ENCODE measurements around the gene ULK1.
A peak's percentile ranks its signal among the peaks of the same experiment; 100 is the strongest.

Gene ULK1

GRCh38 chr12:131894313-131894860 is at the start of gene ULK1:
TSS of gene ULK1 (plus strand) at chr12:131894622. CDS start at chr12:131895002, 380 bp downstream.
- DNase-seq = peak; percentile 71 to 93

DNA sequence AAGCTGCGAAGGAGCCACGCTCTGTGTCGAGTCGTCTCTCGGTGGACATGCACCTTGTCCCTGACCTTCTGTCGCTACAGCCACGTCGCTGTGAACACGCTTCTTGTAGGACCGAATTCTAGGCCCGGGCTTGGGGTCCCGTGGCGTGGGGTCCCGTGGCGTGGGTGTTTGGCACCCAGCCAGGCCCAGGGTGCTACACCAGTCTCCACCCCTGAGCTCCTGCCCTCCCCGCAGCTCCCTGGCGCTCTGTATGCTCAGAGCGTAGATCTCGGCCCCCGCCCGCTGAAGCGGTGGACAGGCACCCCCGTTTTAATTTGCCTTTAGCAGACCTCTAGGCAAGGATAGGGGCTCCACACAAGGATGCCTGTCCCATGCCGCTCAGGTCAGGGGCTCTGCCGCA is 49.8 kb upstream of the ULK1 start:
- DNase-seq = no peak

GRCh38 chr12:131845121-131845520 is 49.3 kb upstream of the ULK1 start:
- no peak for DNase-seq

DNA sequence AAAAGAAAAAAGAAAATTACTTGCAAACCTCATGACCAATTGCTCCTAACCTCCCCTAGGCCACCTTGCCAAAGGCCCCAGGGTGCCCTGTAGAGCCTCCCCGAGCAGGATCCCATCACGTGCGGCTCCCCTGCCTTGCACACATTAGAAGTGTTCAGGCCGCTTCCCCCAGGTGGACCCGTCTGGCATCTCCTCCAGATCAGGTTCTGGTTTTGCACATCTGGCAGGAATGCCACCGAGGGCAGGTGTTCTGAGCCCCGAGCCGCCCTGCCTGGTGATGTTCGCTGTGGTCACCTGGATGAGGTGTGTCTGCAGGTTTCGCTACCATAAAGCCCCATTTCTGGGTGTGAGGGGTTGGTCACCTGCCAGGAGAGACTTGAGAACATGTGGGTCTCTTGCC is 47.0 kb upstream of the ULK1 start:
- no peak for DNase-seq

DNA sequence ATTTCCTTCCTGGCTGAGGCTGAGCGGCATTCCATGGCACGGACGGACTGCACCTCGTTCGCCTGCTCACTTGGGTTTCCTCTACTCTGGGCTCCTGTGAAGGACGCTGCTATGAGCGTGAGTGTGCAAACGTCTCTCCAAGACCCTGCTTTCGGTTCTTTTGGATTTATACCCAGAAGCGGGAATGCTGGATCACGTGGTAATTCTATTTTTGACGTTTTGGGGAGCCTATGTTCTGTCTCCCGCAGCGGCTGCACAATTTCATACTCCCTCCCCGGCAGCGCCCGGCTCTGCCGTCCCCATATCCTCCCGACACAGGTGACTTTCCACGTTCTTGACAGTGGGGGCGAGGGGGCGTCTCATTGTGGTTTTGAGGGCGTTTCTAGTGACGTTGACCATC is 45.7 kb upstream of the ULK1 start:
- DNase-seq = no peak

GRCh38 chr12:131849700-131850553 is 44.5 kb upstream of the ULK1 start:
- no peak for DNase-seq

DNA sequence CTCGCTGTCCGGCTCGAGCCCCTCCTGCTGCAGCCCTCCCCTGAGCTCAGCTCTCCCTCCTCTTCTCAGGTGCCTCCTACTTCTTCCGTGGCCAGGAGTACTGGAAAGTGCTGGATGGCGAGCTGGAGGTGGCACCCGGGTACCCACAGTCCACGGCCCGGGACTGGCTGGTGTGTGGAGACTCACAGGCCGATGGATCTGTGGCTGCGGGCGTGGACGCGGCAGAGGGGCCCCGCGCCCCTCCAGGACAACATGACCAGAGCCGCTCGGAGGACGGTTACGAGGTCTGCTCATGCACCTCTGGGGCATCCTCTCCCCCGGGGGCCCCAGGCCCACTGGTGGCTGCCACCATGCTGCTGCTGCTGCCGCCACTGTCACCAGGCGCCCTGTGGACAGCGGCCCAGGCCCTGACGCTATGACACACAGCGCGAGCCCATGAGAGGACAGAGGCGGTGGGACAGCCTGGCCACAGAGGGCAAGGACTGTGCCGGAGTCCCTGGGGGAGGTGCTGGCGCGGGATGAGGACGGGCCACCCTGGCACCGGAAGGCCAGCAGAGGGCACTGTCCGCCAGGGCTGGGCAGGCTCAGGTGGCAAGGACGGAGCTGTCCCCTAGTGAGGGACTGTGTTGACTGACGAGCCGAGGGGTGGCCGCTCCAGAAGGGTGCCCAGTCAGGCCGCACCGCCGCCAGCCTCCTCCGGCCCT is 43.4 kb upstream of the ULK1 start:
- peak in 1 of 2 donors; percentile 11 for DNase-seq

DNA sequence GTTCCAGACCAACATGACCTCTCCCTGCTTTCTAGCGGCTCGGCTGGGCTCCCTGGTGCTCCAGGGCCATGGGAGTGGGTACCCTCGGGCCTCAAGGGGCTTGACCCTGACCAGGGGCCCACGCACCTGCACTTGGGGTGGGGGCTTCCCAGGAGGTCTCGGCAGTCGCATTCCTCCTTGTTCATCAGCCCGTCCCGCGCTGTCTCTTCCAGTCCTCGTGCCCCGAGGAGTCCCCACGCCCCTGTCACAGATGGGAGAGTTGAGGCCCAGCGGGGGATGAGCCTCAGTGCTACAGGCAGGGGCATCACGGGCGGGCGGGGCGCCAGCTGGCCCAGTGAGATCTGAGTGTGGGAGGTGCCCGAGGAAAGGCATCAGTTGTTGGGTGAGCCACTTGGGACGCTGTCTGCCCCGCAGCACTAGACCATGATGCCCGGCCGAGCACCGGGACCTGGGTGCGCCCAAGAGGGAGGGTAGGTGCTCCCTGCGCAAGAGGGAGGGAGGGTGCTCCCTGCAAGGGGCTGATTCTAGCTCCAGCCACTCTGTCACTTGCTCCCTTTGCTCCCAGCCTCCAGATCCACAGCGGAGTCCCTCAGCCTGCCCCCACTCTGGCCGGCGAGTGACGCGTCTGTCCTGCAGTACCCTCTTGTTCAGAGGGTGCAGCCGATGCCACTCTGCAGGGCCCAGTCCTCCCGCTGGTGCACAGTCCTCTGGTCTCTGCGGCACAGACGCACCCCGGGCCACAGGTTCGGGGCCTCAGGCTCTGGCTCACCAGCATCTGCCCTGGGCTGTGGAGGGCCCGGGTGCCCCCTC is 42.5 kb upstream of the ULK1 start:
- no peak for DNase-seq

DNA sequence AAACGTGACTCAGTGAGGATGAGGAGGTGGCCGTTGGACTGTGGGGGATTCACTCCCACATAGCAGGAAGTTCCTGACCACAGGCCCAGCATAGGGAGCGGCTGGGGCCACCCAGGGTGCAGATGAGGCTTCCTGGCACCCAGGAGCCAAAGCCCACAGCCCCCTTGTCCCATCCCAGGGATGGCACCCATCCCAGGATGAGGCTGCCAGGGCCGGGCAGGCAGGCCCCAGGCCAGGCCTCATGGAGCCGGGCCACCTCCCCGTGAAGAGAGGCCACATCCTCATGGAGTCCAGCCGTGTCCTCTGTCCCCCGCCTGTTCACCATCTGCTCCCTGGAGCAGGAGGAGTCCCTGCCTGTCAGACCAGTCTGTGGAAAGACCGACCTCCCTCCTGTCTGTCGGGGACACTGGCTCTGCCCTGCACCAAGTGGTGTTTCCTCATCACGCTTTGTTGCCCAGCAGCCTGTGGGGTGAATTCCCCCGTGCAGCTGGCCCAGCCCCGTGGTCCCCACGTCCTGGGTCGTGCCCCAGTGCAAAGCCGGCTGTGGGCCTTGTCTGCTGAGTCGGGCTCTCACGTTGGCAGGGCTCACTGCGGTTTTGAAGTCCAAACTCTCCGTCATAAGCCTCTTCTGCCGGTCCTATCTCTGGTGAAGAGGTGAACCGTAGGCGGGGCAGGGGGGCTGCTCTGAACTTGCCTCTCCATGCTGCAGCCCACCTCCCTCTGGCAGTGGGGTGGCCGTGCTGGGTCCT is 41.7 kb upstream of the ULK1 start:
- peak in 1 of 2 donors; percentile 17 for DNase-seq

GRCh38 chr12:131853832-131854797 is 40.3 kb upstream of the ULK1 start:
- DNase-seq = no peak

GRCh38 chr12:131854861-131855476 is 39.5 kb upstream of the ULK1 start:
- DNase-seq = no peak

- no peak for DNase-seq
These were observed 38.8 kb upstream of the ULK1 start for GRCh38 chr12:131855521-131856142.

GRCh38 chr12:131856366-131857097 is 37.9 kb upstream of the ULK1 start:
- DNase-seq = no peak

DNA sequence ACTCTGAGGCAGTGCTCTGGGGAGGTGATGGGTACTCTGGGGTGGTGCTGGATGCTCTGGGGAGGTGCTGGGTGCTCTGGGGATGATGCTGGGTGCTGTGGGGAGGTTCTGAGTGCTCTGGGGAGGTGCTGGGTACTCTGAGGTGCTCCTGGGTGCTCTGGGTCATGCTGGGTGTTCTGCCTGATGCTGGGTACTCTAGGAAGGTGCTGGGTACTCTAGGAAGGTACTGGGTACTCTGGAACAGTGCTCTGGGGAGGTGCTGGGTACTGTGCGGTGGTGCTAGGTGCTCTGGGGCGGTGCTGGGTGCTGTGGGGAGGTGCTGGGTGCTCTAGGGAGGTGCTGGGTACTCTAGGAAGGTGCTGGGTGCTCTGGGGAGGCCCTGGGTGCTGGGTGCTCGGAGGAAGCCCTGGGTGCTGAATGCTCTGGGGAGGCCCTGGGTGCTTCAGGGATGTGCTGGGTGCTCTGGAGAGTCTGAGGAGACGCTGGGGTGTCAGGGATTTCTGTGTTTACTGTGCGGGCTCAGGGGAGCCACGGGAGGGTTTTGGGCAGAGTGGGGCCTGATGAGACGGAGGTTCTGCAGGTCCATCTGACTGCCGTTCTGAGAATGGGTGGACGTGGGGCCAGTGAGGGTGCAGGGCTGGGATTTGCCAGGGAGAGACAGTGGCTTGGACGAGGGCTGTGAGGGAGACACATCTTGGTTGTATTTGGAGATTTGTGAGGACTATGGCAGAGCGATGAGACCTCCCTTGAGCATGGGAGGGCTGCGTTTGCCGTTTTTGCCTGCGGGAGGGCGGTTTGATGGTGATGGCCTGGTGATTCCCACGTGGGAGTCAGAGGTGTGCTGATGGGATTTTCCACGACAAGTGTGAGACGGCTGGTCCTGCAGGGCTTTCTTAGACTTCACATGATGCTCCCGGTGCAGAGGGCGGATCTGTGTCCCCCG is 36.2 kb upstream of the ULK1 start:
- DNase-seq = no peak

DNA sequence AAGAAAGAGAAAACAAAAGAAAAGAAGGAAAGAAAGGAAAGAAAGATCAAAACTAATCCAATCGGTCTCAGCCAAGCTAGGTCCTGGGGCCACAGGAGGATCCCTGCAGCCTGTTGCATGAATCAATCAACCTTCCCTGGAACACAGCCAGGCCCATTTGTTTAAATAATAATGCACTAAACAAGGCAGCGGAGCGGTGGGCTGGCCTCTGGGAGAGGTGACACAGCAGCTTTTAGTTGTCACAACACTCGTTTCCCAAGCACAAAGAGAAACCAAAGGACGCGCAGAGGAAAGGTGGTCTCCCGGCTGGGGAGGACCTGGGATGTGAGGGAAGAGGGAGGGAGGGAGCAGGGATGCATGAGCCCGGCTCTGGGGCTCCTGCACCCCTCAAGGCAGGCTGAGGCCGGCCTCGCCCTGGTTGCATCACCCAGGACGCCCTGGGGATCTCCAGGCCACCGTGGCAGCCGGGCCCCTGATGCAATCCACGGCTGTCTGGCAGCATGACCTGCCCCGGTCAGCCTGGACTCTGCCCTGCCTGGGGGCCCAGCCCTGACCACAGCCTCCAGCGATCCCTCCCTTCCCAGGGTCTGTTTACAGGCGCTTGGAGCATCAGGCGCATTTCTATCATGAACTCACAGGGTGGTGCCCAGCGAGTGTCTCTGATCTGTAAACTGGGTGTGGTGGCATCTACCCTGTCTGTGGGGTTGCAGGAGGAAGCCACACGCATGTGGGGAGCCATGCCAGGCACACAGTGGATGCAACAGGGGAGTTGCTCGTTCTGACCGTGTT is 33.8 kb upstream of the ULK1 start:
- peak in 1 of 2 donors; percentile 95 for DNase-seq

DNA sequence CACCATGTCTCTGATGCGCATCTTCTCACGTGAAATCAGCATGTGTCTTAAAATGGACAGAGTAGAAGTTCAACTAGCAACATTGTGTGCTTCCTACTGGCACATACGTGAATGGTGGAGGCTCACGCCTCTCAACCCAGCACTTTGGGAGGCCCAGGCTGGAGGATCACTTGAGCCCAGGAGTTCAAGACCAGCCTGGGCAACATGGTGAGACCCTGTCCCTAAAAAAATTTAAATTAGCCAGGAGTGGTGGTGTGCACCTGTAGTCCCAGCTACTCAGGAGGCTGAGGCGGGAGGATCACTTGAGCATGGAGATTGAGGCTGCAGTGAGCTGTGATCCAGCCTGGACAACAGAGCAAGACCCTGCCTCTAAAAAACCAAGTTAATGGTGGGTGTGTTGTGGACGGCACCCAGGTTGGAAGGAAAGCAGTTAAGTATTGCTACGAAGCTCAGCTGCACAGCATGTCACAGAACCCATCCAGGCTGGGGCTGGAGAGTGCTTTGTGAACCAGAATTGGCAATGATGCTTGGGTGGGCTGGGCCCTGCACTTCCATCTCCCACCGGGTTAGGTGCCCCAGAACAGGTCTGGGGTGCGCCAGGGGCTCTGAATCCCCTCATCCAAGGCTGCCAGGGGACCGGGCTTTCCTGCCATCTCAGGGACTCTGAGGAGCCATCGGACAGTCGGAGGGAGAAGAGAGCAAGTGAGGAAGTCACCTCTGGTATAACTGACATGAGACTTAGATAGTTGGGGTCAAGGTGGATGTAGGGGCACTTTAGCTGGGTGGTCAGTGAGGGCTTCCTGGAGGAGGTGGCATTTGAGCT is 33.0 kb upstream of the ULK1 start:
- DNase-seq = no peak

DNA sequence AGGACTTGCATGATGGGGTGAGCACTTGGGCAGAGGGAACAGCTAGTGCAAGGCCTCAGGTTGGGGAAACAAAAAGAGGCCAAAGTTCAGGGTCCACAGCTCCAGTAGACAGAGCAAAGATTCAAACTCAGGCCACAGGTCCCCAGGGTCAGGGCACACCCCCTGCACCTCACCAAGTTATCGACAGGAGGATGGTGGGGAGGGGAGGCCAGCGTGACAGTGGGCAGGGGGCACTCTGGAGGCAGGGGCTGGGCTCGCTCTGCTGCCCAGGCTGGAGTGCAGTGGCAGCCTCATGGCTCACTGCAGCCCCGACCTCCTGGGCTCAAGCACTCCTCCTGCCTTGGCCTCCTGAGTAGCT is 32.4 kb upstream of the ULK1 start:
- no peak for DNase-seq

Measured in bone marrow (tissue), 2 donors.